ENCODE measurements around the gene DCN. TPM values are rescaled to one million over a fixed set of nuclear protein-coding genes. Genes with fewer than 3 reads are reported as not detected.

Gene DCN
- total RNA-seq, 1 experiment from 2014 or later, result 2.0 TPM

- POLR2A ChIA-PET, result no interaction called here
- no peak overlapping the region for H3K27ac Mint-ChIP-seq
- DNase-seq (ENCODE audit: low spot score) (no peak), ATAC-seq (no peak)
- H3K27me3 Mint-ChIP-seq (ENCODE audit: low read depth), result no peaks in the 10 kb centered on the region
- CTCF ChIA-PET, result interaction anchor here (0.8 to 2.7 kb wide), 3 partner anchors 149 to 224 kb away, joined by 3 to 11 read pairs (median 3); no protein-coding TSS in a partner anchor
- no peaks in the 10 kb centered on the region for H3K9me3 Mint-ChIP-seq
- H3K4me3 Mint-ChIP-seq, result no peak overlapping the region
- no peaks in the 10 kb centered on the region for H3K36me3 Mint-ChIP-seq
- H3K4me1 Mint-ChIP-seq, result peaks cover 3% of the 10 kb centered on the region
- TF ChIP-seq E2F4 (CRISPR knock-in tag; IDR thresholded peaks at IDR 0.05; ENCODE audit: borderline replicate concordance, low read depth) (no peak), MLX (CRISPR knock-in tag; IDR thresholded peaks at IDR 0.05) (no peak), CDX4 (CRISPR knock-in tag; IDR thresholded peaks at IDR 0.05; ENCODE audit: borderline replicate concordance) (no peak), JUN (CRISPR knock-in tag; IDR thresholded peaks at IDR 0.05) (no peak), ZNF138 (CRISPR knock-in tag; conservative IDR thresholded peaks at IDR 0.05) (no peak), GTF2I (CRISPR knock-in tag; conservative IDR thresholded peaks at IDR 0.05) (no peak), RORB (CRISPR knock-in tag; IDR thresholded peaks at IDR 0.05) (no peak), SMAD3 (CRISPR knock-in tag; IDR thresholded peaks at IDR 0.05; ENCODE audit: borderline replicate concordance) (no peak), MXD4 (CRISPR knock-in tag; IDR thresholded peaks at IDR 0.05; ENCODE audit: borderline replicate concordance) (no peak), NR2C2 (CRISPR knock-in tag; IDR thresholded peaks at IDR 0.05) (no peak)
Observed at GRCh38 chr12:91177381-91177780, 5.2 kb downstream of the DCN start.

GRCh38 chr12:91176915-91177314 is 5.7 kb downstream of the DCN start:
- POLR2A ChIA-PET, result no interaction called here
- H3K9me3 Mint-ChIP-seq, result no peaks in the 10 kb centered on the region
- H3K27ac Mint-ChIP-seq, result no peak overlapping the region
- CTCF ChIA-PET, result interaction anchor here (1.1 to 2.7 kb wide), 3 partner anchors 150 to 180 kb away, joined by 3 to 11 read pairs (median 3); no protein-coding TSS in a partner anchor
- ATAC-seq, result no peak
- DNase-seq (ENCODE audit: low spot score), result no peak
- peaks cover 3% of the 10 kb centered on the region; the same call in 1 of the 2 replicates for H3K4me1 Mint-ChIP-seq
- no peaks in the 10 kb centered on the region for H3K27me3 Mint-ChIP-seq (ENCODE audit: low read depth)
- H3K4me3 Mint-ChIP-seq, result no peak overlapping the region
- H3K36me3 Mint-ChIP-seq, result no peaks in the 10 kb centered on the region
- TF ChIP-seq PREB (CRISPR knock-in tag; IDR thresholded peaks at IDR 0.05; ENCODE audit: borderline replicate concordance), result no peak
- no peak for TF ChIP-seq ZMAT4 (CRISPR knock-in tag; IDR thresholded peaks at IDR 0.05)
- no peak for TF ChIP-seq NR2C2 (CRISPR knock-in tag; IDR thresholded peaks at IDR 0.05)
- TF ChIP-seq SMAD4 (CRISPR knock-in tag; IDR thresholded peaks at IDR 0.05), result no peak
- no peak for TF ChIP-seq ZNF121 (CRISPR knock-in tag; IDR thresholded peaks at IDR 0.05)
- no peak for TF ChIP-seq ZNF232 (CRISPR knock-in tag; IDR thresholded peaks at IDR 0.05)
- TF ChIP-seq ZSCAN18 (CRISPR knock-in tag; IDR thresholded peaks at IDR 0.05), result no peak
- no peak for TF ChIP-seq GABPB1 (CRISPR knock-in tag; IDR thresholded peaks at IDR 0.05)
- no peak for TF ChIP-seq GRHL2 (CRISPR knock-in tag; IDR thresholded peaks at IDR 0.05; ENCODE audit: insufficient replicate concordance, severe bottlenecking)
- no peak for TF ChIP-seq STAT6 (CRISPR knock-in tag; conservative IDR thresholded peaks at IDR 0.05; ENCODE audit: low read depth)
- TF ChIP-seq ZNF423 (CRISPR knock-in tag; IDR thresholded peaks at IDR 0.05), result no peak
- no peak for TF ChIP-seq CREM (CRISPR knock-in tag; IDR thresholded peaks at IDR 0.05)
- no peak for TF ChIP-seq CREB1 (CRISPR knock-in tag; IDR thresholded peaks at IDR 0.05)
- no peak for TF ChIP-seq TEAD1 (CRISPR knock-in tag; IDR thresholded peaks at IDR 0.05)
- TF ChIP-seq HMGA2 (CRISPR knock-in tag; IDR thresholded peaks at IDR 0.05), result no peak
- TF ChIP-seq AR (CRISPR knock-in tag; IDR thresholded peaks at IDR 0.05), result no peak
- TF ChIP-seq SMAD3 (CRISPR knock-in tag; IDR thresholded peaks at IDR 0.05; ENCODE audit: borderline replicate concordance), result no peak

Measured in WTC11 (cell line).